ENCODE results near the gene RFX1. TPM values are rescaled to one million over a fixed set of nuclear protein-coding genes. Genes with fewer than 3 reads are reported as not detected.

RFX1 gene
- total and polyA plus RNA-seq, 2 experiments from 2014 or later, result 2.2 to 2.4 TPM

DNA sequence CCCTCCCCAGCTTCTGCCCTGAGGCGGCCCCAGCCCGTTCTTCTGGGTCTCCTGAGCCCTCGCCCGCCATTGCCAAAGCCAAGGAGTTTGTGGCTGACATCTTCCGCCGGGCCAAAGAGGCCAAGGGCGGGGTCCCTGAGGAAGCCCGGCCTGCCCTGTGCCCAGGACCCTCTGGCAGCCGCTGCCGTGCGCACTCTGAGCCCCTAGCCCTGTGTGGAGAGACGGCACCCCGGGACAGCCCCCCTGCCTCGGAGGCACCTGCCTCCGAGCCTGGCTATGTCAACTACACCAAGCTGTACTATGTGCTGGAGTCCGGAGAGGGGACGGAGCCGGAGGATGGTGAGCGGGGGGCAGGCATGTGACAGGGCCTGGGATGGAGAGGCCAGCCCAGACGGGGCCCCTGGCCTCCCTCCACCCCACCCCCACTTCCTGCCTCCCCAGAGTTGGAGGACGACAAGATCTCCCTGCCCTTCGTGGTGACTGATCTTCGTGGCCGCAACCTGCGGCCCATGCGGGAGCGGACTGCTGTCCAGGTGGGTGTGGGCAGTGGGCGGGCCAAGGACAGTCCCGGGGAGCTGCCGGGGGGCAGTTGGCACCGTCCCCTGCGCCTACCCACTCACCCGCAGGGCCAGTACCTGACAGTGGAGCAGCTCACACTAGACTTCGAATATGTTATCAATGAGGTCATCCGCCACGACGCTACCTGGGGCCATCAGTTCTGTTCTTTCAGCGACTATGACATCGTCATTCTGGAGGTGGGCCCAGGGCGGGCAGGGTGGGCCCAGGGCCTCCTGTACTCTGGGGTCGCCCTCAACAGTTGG lies 46.8 kb downstream of the RFX1 start:
- 95% methylated on average over 34 of the region's 41 CpGs for whole genome bisulfite sequencing (ENCODE audit: low lambda C conversion rate, missing lambda C conversion rate)
- TF ChIP-seq CTCF (IDR thresholded peaks at IDR 0.05; ENCODE audit: poor library complexity) (no peak), EZH2 (IDR thresholded peaks at IDR 0.05; ENCODE audit: borderline replicate concordance) (no peak), EZH2phosphoT487 (IDR thresholded peaks at IDR 0.05; ENCODE audit: low read depth, severe bottlenecking, unreplicated experiment) (no peak)
- no peak overlapping the region for H3K4me3 ChIP-seq
- DNase-seq (ENCODE audit: low spot score), result peak; percentile 3
- H3K27me3 ChIP-seq, result no peaks in the 10 kb centered on the region
- H3K9me3 ChIP-seq (ENCODE audit: low read depth), result no peaks in the 10 kb centered on the region
- H3K79me2 ChIP-seq, result peaks cover 6% of the 10 kb centered on the region
- H3K4me2 ChIP-seq, result no peak overlapping the region
- H2AFZ ChIP-seq, result no peak overlapping the region
- no peaks in the 10 kb centered on the region for H4K20me1 ChIP-seq (ENCODE audit: insufficient read depth, poor library complexity, severe bottlenecking)
- H3K4me1 ChIP-seq (ENCODE audit: insufficient read depth), result no peaks in the 10 kb centered on the region
- no peaks in the 10 kb centered on the region for H3K36me3 ChIP-seq (replicated peaks; ENCODE audit: insufficient read depth, low read depth)
- no peaks in the 10 kb centered on the region for H3K9me2 ChIP-seq (replicated peaks; ENCODE audit: insufficient read depth)
- no peak overlapping the region for H3K27ac ChIP-seq

DNA sequence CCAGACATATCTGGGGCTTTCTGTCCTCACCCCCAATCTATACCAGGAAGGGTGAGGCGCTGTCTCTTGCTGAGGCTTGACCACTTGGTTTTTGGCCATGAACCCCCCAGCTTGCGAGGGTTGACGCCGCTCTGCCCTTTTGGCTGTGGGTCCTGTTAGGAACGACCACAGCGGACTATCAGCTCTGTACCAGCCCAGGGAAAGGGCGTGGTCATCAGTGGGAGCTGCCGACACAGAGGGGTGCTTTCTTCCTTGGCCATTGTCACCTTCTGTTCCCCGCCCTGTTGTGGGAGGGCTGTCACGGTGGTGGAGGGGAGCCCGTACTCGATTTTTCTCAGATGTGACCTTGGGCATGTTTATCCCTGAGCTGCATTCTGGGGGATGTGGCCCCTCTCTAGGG lies 48.1 kb downstream of the RFX1 start:
- H3K4me2 ChIP-seq, result no peak overlapping the region
- H3K4me1 ChIP-seq (ENCODE audit: insufficient read depth), result peaks cover 5% of the 10 kb centered on the region
- no peaks in the 10 kb centered on the region for H3K27me3 ChIP-seq
- no peaks in the 10 kb centered on the region for H3K9me3 ChIP-seq (ENCODE audit: low read depth)
- H4K20me1 ChIP-seq (ENCODE audit: insufficient read depth, poor library complexity, severe bottlenecking), result no peaks in the 10 kb centered on the region
- no peak overlapping the region for H3K4me3 ChIP-seq
- H2AFZ ChIP-seq, result no peak overlapping the region
- no peaks in the 10 kb centered on the region for H3K9me2 ChIP-seq (replicated peaks; ENCODE audit: insufficient read depth)
- no peak for TF ChIP-seq EZH2phosphoT487 (IDR thresholded peaks at IDR 0.05; ENCODE audit: low read depth, severe bottlenecking, unreplicated experiment)
- no peak for TF ChIP-seq EZH2 (IDR thresholded peaks at IDR 0.05; ENCODE audit: borderline replicate concordance)
- no peak for TF ChIP-seq CTCF (IDR thresholded peaks at IDR 0.05; ENCODE audit: poor library complexity)
- WGBS (ENCODE audit: low lambda C conversion rate, missing lambda C conversion rate), result 90% methylated on average over 12 of the region's 12 CpGs
- H3K27ac ChIP-seq, result no peak overlapping the region
- H3K36me3 ChIP-seq (replicated peaks; ENCODE audit: insufficient read depth, low read depth), result no peaks in the 10 kb centered on the region
- H3K79me2 ChIP-seq, result peaks cover 19% of the 10 kb centered on the region
- DNase-seq (ENCODE audit: low spot score), result no peak

DNA sequence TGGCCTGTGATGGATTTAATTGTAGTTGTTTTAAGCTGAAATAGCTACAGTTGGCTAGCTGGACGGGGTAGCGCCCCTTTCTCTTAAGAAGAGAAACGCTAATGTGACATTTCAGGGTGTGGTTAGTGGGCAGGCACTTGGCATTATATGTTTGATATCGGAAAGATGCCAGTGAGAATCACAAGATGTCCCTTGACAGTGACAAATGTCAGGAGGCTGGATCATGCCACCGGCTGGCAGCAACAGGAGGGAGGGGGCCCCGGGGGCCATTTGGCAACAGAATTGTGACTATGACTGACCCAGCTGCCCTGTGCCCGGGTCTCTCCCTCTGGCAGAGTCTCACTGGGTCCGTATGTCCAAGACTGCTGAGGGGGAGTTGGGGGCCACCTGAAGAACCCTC lies 49.1 kb downstream of the RFX1 start:
- 94% methylated on average over 8 of the region's 8 CpGs for WGBS (ENCODE audit: low lambda C conversion rate, missing lambda C conversion rate)
- Histone ChIP-seq H2AFZ (no peak overlapping the region), H3K4me3 (no peak overlapping the region), H3K27me3 (no peaks in the 10 kb centered on the region), H3K9me3 (ENCODE audit: low read depth) (no peaks in the 10 kb centered on the region), H3K79me2 (peaks cover 23% of the 10 kb centered on the region), H4K20me1 (ENCODE audit: insufficient read depth, poor library complexity, severe bottlenecking) (no peaks in the 10 kb centered on the region), H3K9me2 (replicated peaks; ENCODE audit: insufficient read depth) (no peaks in the 10 kb centered on the region), H3K27ac (no peak overlapping the region), H3K36me3 (replicated peaks; ENCODE audit: insufficient read depth, low read depth) (no peaks in the 10 kb centered on the region), H3K4me1 (ENCODE audit: insufficient read depth) (peaks cover 5% of the 10 kb centered on the region), H3K4me2 (no peak overlapping the region)
- no peak for DNase-seq (ENCODE audit: low spot score)
- no peak for TF ChIP-seq CTCF (IDR thresholded peaks at IDR 0.05; ENCODE audit: poor library complexity)
- TF ChIP-seq EZH2 (IDR thresholded peaks at IDR 0.05; ENCODE audit: borderline replicate concordance), result no peak
- TF ChIP-seq EZH2phosphoT487 (IDR thresholded peaks at IDR 0.05; ENCODE audit: low read depth, severe bottlenecking, unreplicated experiment), result no peak

Data from hepatocyte (in vitro differentiated cells).